ENCODE data around the gene CFAP70. TPM values are rescaled to one million over a fixed set of nuclear protein-coding genes. Genes with fewer than 3 reads are reported as not detected.

The CFAP70 gene
- total RNA-seq, 1 donor from 2014 or later = 0.86 TPM

- H3K36me3 Mint-ChIP-seq (ENCODE audit: unreplicated experiment) = peaks cover 28% of the 10 kb centered on the region
- DNase-seq (ENCODE audit: extremely low spot score, unreplicated experiment) = no peak
- H3K4me3 Mint-ChIP-seq (ENCODE audit: unreplicated experiment) = no peak overlapping the region
- H3K9me3 Mint-ChIP-seq (ENCODE audit: unreplicated experiment) = no peaks in the 10 kb centered on the region
- no peak overlapping the region for H3K27ac Mint-ChIP-seq (ENCODE audit: unreplicated experiment)
- no peaks in the 10 kb centered on the region for H3K4me1 Mint-ChIP-seq (ENCODE audit: unreplicated experiment)
- no peaks in the 10 kb centered on the region for H3K27me3 Mint-ChIP-seq (ENCODE audit: unreplicated experiment)
- no peak for TF ChIP-seq CTCF (IDR thresholded peaks at IDR 0.05)
These were observed 132.0 kb downstream of the CFAP70 start for GRCh38 chr10:73226663-73227062.

- Mint-ChIP-seq H3K36me3 (ENCODE audit: unreplicated experiment) (peaks cover 21% of the 10 kb centered on the region), H3K4me3 (ENCODE audit: unreplicated experiment) (no peak overlapping the region)
These were observed 133.1 kb downstream of the CFAP70 start for GRCh38 chr10:73225518-73225917.

GRCh38 chr10:73220989-73221388 is 137.7 kb downstream of the CFAP70 start:
- TF ChIP-seq CTCF (IDR thresholded peaks at IDR 0.05) = no peak
- no peak overlapping the region for H3K4me3 Mint-ChIP-seq (ENCODE audit: unreplicated experiment)
- H3K27ac Mint-ChIP-seq (ENCODE audit: unreplicated experiment) = no peak overlapping the region
- H3K9me3 Mint-ChIP-seq (ENCODE audit: unreplicated experiment) = no peaks in the 10 kb centered on the region
- H3K4me1 Mint-ChIP-seq (ENCODE audit: unreplicated experiment) = peaks cover 2% of the 10 kb centered on the region
- peaks cover 31% of the 10 kb centered on the region for H3K36me3 Mint-ChIP-seq (ENCODE audit: unreplicated experiment)
- no peak for DNase-seq (ENCODE audit: extremely low spot score, unreplicated experiment)
- H3K27me3 Mint-ChIP-seq (ENCODE audit: unreplicated experiment) = no peaks in the 10 kb centered on the region

More at GRCh38 chr10:73225518-73225917, 133.1 kb downstream of the CFAP70 start:
- Mint-ChIP-seq H3K27me3 (ENCODE audit: unreplicated experiment) (no peaks in the 10 kb centered on the region), H3K27ac (ENCODE audit: unreplicated experiment) (no peak overlapping the region), H3K9me3 (ENCODE audit: unreplicated experiment) (no peaks in the 10 kb centered on the region), H3K4me1 (ENCODE audit: unreplicated experiment) (no peaks in the 10 kb centered on the region)
- DNase-seq (ENCODE audit: extremely low spot score, unreplicated experiment) = no peak
- TF ChIP-seq CTCF (IDR thresholded peaks at IDR 0.05) = no peak

GRCh38 chr10:73219384-73219783 is 139.3 kb downstream of the CFAP70 start:
- peaks cover 2% of the 10 kb centered on the region for H3K4me1 Mint-ChIP-seq (ENCODE audit: unreplicated experiment)
- DNase-seq (ENCODE audit: extremely low spot score, unreplicated experiment) = no peak
- H3K36me3 Mint-ChIP-seq (ENCODE audit: unreplicated experiment) = peaks cover 37% of the 10 kb centered on the region
- no peak for TF ChIP-seq CTCF (IDR thresholded peaks at IDR 0.05)
- H3K27me3 Mint-ChIP-seq (ENCODE audit: unreplicated experiment) = no peaks in the 10 kb centered on the region
- no peak overlapping the region for H3K4me3 Mint-ChIP-seq (ENCODE audit: unreplicated experiment)
- H3K27ac Mint-ChIP-seq (ENCODE audit: unreplicated experiment) = no peak overlapping the region
- no peaks in the 10 kb centered on the region for H3K9me3 Mint-ChIP-seq (ENCODE audit: unreplicated experiment)

- Mint-ChIP-seq H3K27me3 (ENCODE audit: unreplicated experiment) (no peaks in the 10 kb centered on the region), H3K4me3 (ENCODE audit: unreplicated experiment) (no peak overlapping the region), H3K9me3 (ENCODE audit: unreplicated experiment) (no peaks in the 10 kb centered on the region), H3K27ac (ENCODE audit: unreplicated experiment) (no peak overlapping the region), H3K4me1 (ENCODE audit: unreplicated experiment) (peaks cover 2% of the 10 kb centered on the region), H3K36me3 (ENCODE audit: unreplicated experiment) (peaks cover 41% of the 10 kb centered on the region)
- peak; percentile 42 for TF ChIP-seq CTCF (IDR thresholded peaks at IDR 0.05)
- no peak for DNase-seq (ENCODE audit: extremely low spot score, unreplicated experiment)
These were observed 140.1 kb downstream of the CFAP70 start for GRCh38 chr10:73218431-73219191.

All from osteocyte (in vitro differentiated cells).